Lung (tissue), 12 donors: ENCODE measurements around the gene CDH4. TPM values are rescaled to one million over a fixed set of nuclear protein-coding genes. Genes with fewer than 3 reads are reported as not detected.

Experiments
- ATAC-seq: fragments of 200-7000 bp; cut with Tn5 transposase; one replicate; pipeline ENCODE4 v1.9.1; 2020; ENCODE audit warnings: moderate number of reproducible peaks; ENCODE audit not compliant: insufficient read depth, low FRiP score
- DNase-seq, 3 donors: peaks; one replicate each; pipeline ENCODE4 v3.0.0-alpha.2; 2013 to 2017
- H3K27ac ChIP-seq, 2 donors: one replicate each; pipeline ENCODE4 v1.5.1; 2013; ENCODE audit warnings: mild to moderate bottlenecking in 2 of 2, moderate library complexity in 2 of 2, control low read depth in 1 of 2, inconsistent platforms in 1 of 2, low read depth in 1 of 2, low read length in 1 of 2
- H3K27me3 ChIP-seq, 3 donors: one replicate each; pipeline ENCODE4 v1.5.1; 2013; ENCODE audit warnings: low read length in 2 of 3; ENCODE audit not compliant: control insufficient read depth in 3 of 3, insufficient read depth in 3 of 3
- H3K36me3 ChIP-seq, 4 donors: one replicate each; pipeline ENCODE4 v1.5.1; 2013; ENCODE audit warnings: low read length in 4 of 4, mild to moderate bottlenecking in 1 of 4, moderate library complexity in 1 of 4; ENCODE audit not compliant: control insufficient read depth in 4 of 4, insufficient read depth in 4 of 4
- H3K4me1 ChIP-seq, 5 donors: one replicate each; pipeline ENCODE4 v1.5.1; 2013; ENCODE audit warnings: low read length in 5 of 5, mild to moderate bottlenecking in 2 of 5, moderate library complexity in 1 of 5; ENCODE audit not compliant: control insufficient read depth in 5 of 5, insufficient read depth in 5 of 5
- H3K4me3 ChIP-seq: one replicate; pipeline ENCODE4 v1.5.1; 2013; ENCODE audit warnings: mild to moderate bottlenecking, control low read depth, moderate library complexity
- H3K9ac ChIP-seq, 2 donors: one replicate each; pipeline ENCODE4 v1.5.1; 2013; ENCODE audit warnings: low read length in 2 of 2, control low read depth in 1 of 2; ENCODE audit not compliant: insufficient read depth in 1 of 2
- H3K9me3 ChIP-seq, 4 donors: one replicate each; pipeline ENCODE4 v1.5.1; 2013; ENCODE audit warnings: low read length in 3 of 4, mild to moderate bottlenecking in 1 of 4, moderate library complexity in 1 of 4; ENCODE audit not compliant: control insufficient read depth in 4 of 4, insufficient read depth in 3 of 4
- WGBS, 2 donors: extraction: QIAGEN DNeasy Blood & Tissue Kit; methylation state at CpG; one replicate each; pipeline ENCODE4 v1.1.7; 2013; 5-methylcytosine and 5-hydroxymethylcytosine counted together
- polyA plus RNA-seq, 2 donors: library from polyadenylated mRNA; stranded (reverse); fragments of 200-250 nt; gene quantifications; one replicate each; pipeline ENCODE4 v1.2.1, GENCODE V29; 2013
- total RNA-seq, 2 donors: library from RNA; depleted of rRNA in 1 of 2; stranded (reverse); fragments of >200 nt in 1 of 2; gene quantifications; one replicate each; pipeline ENCODE4 v1.2.1, GENCODE V29; 2014 to 2021
- TF ChIP-seq, protein P1 (sequence below): IDR thresholded peaks from 2 replicates; pipeline ENCODE4 v1.5.1; 2012; ENCODE audit warnings: mild to moderate bottlenecking; ENCODE audit errors: control extremely low read depth, extremely low read depth
- donor health status: control.
- donor health status: control.
- donor health status: Bipolar disorder and iron deficiency.
- donor health status: healthy.
- donor health status: DM: yes; HTN: yes; CAD: no.

CDH4 gene
- total and polyA plus RNA-seq, 4 donors: 0.10 to 2.1 (median 0.34) TPM

GRCh38 chr20:61461461-61461860 lies 209.4 kb downstream of the CDH4 start:
- H3K36me3 ChIP-seq: no peaks in the 10 kb centered on the region
- TF ChIP-seq, protein P1, sequence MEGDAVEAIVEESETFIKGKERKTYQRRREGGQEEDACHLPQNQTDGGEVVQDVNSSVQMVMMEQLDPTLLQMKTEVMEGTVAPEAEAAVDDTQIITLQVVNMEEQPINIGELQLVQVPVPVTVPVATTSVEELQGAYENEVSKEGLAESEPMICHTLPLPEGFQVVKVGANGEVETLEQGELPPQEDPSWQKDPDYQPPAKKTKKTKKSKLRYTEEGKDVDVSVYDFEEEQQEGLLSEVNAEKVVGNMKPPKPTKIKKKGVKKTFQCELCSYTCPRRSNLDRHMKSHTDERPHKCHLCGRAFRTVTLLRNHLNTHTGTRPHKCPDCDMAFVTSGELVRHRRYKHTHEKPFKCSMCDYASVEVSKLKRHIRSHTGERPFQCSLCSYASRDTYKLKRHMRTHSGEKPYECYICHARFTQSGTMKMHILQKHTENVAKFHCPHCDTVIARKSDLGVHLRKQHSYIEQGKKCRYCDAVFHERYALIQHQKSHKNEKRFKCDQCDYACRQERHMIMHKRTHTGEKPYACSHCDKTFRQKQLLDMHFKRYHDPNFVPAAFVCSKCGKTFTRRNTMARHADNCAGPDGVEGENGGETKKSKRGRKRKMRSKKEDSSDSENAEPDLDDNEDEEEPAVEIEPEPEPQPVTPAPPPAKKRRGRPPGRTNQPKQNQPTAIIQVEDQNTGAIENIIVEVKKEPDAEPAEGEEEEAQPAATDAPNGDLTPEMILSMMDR: no peak
- H3K9me3 ChIP-seq: peaks cover 0 to 2% (median under 1%) of the 10 kb centered on the region in 4 donors
- H3K4me1 ChIP-seq: no peaks in the 10 kb centered on the region
- no peak overlapping the region for H3K4me3 ChIP-seq
- no peak overlapping the region for H3K9ac ChIP-seq
- no peak overlapping the region for H3K27ac ChIP-seq
- no peak for ATAC-seq
- H3K27me3 ChIP-seq: peaks cover 0 to 3% (median 0%) of the 10 kb centered on the region in 3 donors
- DNase-seq: no peak
- WGBS, 2 donors: 80 to 91% methylated on average over 12 of the region's 12 CpGs

DNA sequence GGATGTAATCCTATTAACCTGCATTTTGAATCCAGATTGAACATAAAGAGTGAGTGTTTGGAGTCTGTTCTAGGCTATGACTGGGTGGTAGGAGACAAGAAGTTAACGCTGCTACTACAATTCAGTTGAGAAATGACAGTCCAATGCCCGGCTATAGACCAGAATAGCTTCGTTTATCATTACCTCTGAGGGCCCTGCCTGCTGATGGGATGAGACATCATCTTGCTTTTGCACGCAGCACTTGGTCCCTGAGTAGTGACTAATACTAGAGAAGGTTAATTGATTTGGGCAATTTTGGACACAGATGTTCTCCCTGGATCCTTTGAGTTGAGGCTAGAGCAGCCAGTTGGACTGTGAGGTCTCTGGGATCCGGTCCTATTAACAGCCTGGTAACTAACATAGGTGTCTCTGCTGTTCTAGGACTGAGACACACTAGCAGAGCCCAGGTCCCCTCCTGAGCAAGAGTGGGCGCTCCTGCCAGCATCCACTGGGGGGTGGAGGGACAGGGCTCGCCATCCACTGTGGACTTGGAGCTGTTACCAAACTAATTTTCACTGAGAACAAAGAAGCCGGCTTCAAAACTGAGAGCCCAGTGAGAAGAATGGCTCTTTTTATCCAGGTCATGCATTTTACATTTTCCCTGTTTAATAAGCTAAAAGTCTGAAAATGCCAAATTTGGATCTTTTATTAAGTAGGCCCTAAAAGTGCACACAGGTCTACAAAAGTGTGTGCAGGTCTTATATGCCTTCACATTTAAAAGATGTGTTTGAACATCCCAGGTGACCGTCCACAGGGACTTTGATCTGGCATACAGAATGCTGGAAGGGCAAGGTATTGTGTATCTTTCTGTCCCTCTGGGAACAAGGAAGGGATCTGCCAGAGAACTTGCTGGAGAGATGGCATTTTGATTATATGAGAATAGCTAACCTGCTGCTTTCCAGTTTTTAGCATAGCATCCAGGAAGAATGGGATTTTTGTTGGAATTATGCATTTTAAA lies 212.5 kb downstream of the CDH4 start:
- ATAC-seq (no peak), DNase-seq (no peak)
- no peak overlapping the region for H3K9ac ChIP-seq
- H3K4me1 ChIP-seq: no peaks in the 10 kb centered on the region
- peaks cover 0 to 5% (median 2%) of the 10 kb centered on the region in 4 donors for H3K9me3 ChIP-seq
- no peaks in the 10 kb centered on the region for H3K36me3 ChIP-seq
- no peak overlapping the region for H3K27ac ChIP-seq
- TF ChIP-seq, protein P1: no peak
- H3K4me3 ChIP-seq: no peak overlapping the region
- 76 to 81% methylated on average over 9 of the region's 9 CpGs for WGBS, 2 donors
- H3K27me3 ChIP-seq: peaks cover 0 to 3% (median 0%) of the 10 kb centered on the region in 3 donors

DNA sequence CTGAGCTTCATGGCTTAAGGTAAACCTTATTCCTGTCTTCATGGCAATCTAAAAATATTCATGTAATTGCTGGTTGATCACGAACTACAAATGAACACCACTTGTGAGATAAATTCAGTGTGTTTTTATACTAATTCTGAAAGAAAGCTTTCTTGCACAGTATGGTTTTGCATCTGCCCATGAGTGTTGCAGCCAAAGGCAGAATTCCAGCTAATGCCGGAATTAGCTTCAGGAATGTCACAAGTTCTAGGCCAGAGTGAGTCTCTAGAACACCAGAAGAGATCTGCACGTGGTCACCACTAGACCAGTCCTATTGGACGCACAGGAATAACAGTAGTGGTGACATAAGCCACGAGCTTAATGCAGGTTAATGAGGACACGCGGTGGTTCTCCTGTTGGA lies 223.7 kb downstream of the CDH4 start:
- H3K4me3 ChIP-seq: no peak overlapping the region
- no peak overlapping the region for H3K9ac ChIP-seq
- H3K27ac ChIP-seq: no peak overlapping the region
- no peaks in the 10 kb centered on the region for H3K4me1 ChIP-seq
- H3K9me3 ChIP-seq: peaks cover 0 to 9% (median 0%) of the 10 kb centered on the region in 4 donors
- DNase-seq: no peak
- ATAC-seq: no peak
- H3K27me3 ChIP-seq: peaks cover 0 to 12% (median 0%) of the 10 kb centered on the region in 3 donors
- H3K36me3 ChIP-seq: no peaks in the 10 kb centered on the region
- 78 to 88% methylated on average over 7 of the region's 7 CpGs for WGBS, 2 donors
- TF ChIP-seq, protein P1: no peak
